NCI-H526 treated with DMSO at 0.1 percent for 48 hours (cell line): ENCODE data around the gene KDM6A.
"Not testable (repeated sequence)": the region's sequence is repeated elsewhere in the genome, so short reads cannot be mapped to it uniquely, and the experiment has no call there.

Experiments used
- DNase-seq: peaks from one replicate; lab custom pipeline; 2025; lab: John Stamatoyannopoulos, UW

KDM6A gene

DNA sequence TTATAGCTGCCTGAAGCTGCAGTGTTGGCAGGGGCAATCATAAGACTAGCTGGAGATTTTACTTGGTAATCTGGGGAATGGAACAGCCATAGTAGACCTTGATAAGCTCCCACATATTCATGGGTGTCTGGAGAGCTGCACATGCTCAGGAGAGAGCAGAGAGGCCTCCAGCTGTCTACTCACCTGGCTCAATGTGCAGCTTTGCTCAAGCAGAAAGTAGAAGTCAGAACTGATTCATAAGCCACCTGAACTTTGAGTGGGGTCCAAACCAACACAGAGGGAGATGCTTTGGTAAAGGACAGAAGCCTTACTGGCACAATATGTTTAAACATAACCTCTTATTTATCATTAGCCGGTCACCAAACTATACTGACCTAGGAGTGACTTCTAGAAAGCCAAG lies 54.4 kb downstream of the KDM6A start:
- DNase-seq = no peak

GRCh38 chrX:44931441-44931973 lies 58.5 kb downstream of the KDM6A start:
- DNase-seq = no peak

GRCh38 chrX:44935172-44935571 lies 62.2 kb downstream of the KDM6A start:
- no peak for DNase-seq

GRCh38 chrX:44935640-44936039 lies 62.7 kb downstream of the KDM6A start:
- DNase-seq = no peak

DNA sequence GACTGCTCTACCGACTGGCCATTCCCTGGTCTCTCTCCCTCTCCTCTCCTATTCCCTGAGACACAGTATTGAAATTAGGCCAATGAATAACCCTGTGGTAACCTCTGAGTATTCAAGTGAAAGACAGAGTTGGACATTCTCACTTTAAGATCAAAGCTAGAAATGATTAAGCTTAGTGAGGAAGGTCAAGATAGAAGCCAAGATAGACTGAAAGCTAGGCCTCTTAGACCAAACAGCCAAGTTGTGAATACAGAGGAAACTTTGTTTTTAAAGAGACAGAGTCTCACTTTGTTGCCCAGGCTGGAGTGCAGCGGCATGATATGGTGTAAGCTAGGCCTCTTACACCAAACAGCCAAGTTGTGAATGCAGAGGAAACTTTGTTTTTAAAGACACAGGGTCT lies 64.6 kb downstream of the KDM6A start:
- no peak for DNase-seq

DNA sequence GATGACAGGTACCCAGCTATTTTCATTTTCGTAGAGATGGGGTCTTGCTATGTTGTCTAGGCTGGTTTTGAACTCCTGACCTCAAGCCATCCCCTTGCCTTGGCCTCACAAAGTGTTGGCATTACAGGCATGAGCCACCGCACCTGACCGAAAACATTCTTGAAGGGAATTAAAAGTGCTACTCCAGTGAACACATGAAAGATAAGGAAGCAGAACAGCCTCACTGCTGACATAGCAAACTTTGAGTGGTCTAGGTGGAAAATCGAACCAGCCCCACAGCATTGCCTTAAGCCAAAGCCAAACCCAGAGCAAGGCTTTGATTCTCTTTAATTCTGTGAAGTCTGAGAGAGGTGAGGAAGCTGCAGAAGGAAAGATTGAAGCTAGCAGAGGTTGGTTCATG lies 65.1 kb downstream of the KDM6A start:
- DNase-seq = no peak

GRCh38 chrX:44940541-44940940 lies 67.6 kb downstream of the KDM6A start:
- DNase-seq = not testable (repeated sequence)

GRCh38 chrX:44943007-44943406 lies 70.0 kb downstream of the KDM6A start:
- no peak for DNase-seq

- no peak for DNase-seq
These were observed 71.9 kb downstream of the KDM6A start for GRCh38 chrX:44944894-44945293.

GRCh38 chrX:44945736-44946135 lies 72.7 kb downstream of the KDM6A start:
- DNase-seq = no peak

GRCh38 chrX:44946771-44947170 lies 73.8 kb downstream of the KDM6A start:
- no peak for DNase-seq

GRCh38 chrX:44947995-44948394 lies 75.0 kb downstream of the KDM6A start:
- no peak for DNase-seq

DNA sequence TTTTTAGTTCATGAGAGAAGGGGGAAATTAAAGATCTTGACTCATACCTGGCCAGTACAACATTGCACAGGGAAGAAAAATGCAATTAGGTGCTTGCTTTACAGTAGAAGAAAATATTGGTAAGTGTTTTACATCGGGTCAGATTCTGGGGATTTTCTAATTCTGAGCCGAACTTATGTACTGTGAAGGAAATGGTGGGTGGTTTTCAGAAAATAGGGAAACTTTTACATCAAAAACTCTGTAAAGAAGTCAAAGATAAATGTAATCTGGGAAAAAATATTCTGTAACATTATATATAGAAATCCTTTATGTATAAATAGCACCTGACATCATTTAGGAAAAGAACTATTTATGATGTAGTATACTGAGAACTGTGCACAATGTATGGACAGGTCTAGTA lies 75.4 kb downstream of the KDM6A start:
- DNase-seq = no peak

DNA sequence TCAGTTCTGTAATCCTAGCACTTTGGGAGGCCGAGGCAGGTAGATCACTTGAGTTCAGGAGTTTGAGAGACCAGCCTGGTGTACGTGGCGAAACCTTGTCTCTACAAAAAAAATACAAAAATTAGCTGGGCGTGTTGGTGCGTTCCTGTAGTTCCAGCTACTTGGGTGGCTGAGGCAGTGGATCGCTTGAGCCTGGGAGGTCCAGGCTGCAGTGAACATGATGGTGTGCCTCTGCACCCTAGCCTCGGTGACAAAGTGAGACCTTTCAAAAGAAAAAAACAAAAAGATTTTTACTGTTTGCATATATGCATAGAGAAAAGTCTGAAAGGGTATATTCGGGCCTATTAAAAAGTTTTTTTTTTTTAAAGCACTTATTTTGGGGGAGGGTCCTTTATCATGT lies 76.1 kb downstream of the KDM6A start:
- no peak for DNase-seq

GRCh38 chrX:44950471-44951366 lies 77.7 kb downstream of the KDM6A start:
- not testable (repeated sequence) for DNase-seq

DNA sequence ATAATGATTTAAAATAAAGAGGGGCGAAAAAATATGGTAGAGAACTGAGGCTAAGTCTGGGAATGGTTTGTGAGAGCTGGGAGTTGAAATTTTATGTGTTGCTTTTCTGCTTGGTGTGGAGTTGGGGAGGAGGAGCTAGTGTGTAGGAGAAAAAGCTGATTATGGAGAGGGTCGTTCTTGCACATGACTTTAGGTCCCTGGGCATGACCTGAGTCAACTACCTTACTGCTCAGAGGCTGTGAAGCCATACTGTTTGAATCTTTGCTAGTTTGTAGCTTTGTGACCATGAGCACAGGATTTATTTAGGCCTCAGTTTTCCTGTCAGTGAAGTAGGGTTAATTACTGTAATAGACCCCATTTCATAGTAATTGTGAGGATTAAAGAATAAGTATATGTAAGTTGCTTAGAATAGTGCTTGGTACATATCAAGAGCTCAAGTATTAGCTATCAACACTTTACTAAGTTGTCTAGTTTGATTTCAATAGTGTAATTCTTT lies 78.6 kb downstream of the KDM6A start:
- no peak for DNase-seq

DNA sequence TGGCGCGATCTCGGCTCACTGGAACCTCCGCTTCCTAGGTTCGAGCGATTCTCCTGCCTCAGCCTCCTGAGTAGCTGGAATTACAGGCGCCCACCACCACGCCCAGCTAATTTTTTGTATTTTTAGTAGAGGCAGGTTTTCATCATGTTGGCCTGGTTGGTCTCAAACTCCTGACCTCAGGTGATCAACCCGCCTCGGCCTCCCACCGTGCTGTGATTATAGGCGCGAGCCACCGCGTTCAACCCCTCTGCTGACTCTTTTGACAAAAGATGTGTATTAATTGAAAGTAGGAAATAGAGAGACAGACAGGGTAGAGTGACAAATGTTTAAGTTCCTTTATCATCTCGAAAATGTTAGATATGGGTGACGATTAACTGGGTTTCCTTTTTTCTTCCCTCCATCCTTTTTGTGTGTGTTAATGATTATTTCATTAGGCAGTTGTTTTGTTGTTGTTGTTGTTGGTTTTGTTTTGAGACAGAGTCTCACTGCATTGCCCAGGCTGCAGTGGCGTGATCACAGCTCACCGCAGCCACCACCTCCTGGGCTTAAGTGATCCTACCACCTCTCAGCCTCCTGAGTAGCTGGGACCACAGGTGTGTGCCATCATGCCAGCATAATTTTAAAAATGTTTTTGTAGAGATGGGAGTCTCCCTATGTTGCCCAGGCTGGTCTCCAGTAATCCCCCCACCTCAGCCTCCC lies 79.5 kb downstream of the KDM6A start:
- DNase-seq = no peak

DNA sequence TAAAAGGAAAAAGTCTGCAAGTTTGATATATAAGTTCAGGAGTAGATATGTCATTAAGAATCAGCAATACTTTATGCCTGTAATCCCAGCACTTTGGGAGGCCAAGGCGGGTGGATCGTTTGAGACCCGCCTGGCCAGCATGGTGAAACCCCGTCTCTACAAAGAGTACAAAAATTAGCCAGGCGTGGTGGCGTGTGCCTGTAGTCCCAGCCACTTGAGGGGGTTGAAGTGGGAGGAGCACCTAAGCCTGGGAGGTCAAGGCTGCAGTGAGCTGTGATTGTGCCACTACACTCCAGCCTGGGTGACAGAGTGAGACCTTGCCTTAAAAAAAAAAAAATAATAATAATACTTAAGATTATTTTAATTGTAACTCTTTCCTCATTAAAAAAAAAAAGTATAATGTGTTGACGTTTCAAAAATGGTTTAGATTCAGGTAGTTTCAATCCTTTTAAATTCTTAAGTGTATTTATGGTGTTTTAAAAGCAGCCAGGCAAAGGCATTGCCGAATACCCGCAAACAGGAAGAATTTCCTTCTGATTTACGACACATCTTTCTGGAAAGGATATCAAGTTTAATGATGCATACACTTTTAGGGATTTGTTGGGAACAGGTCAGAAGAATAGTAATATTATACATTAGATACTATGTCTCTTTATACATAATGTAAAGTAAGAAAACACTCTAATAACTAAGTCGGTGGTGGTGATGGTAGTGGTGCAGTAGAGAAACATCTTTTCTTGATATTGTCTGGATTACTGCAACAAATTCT lies 80.9 kb downstream of the KDM6A start:
- no peak for DNase-seq

DNA sequence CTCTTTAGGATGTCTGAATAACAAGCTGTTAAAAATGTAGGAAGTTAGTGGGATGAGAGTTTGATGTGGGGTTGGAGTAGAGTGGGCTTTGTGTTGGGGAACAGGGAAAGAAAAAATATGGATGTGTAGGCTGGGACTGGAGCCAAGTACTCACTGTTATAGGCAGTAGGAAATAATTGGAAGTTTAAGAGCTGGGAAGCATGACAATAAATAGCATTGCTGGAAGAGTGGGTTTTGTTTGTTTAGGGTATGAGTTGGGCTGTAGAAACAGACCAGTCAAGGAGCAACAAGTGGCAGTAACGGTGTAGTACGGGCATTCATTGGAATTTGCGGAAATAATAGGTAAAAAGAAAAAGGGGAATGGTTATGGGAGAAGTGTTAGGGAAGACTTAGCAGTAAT lies 81.6 kb downstream of the KDM6A start:
- DNase-seq = no peak

DNA sequence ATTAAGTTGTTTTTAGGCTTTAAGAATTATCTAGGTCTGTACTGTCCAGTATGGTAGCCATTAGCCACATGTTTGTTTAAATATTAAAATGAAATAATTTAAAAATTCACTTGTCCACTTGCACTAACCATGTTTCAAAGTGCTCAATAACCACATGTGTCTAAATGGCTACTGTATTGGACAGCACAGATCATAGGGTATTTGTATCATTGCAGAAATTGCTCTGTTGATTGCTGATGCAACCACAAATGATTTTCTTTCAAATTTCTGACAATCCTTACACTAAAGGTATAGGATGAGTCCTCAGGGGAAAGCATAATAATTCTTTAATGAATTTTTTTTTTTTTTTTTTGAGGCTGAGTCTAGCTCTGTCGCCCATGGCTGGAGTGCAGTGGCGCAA lies 84.9 kb downstream of the KDM6A start:
- DNase-seq = no peak

GRCh38 chrX:44958480-44958879 lies 85.5 kb downstream of the KDM6A start:
- DNase-seq = no peak
